ELR (cell line): ENCODE results near the gene SERTAD1.
"Not testable (repeated sequence)": the region's sequence is repeated elsewhere in the genome, so short reads cannot be mapped to it uniquely, and the experiment has no call there.

Source experiments
- DNase-seq: peaks from one replicate; pipeline ENCODE4 v3.0.0-alpha.2; 2015; ENCODE audit warnings: low read depth

SERTAD1 gene

GRCh38 chr19:40421993-40422747 is 3.6 kb downstream of the SERTAD1 start:
- no peak for DNase-seq

- peak; percentile 94 for DNase-seq
These were observed 4.7 kb downstream of the SERTAD1 start for GRCh38 chr19:40420766-40421765.

- DNase-seq = no peak
These were observed 5.4 kb downstream of the SERTAD1 start for GRCh38 chr19:40420451-40420765.

- no peak for DNase-seq
These were observed 6.0 kb downstream of the SERTAD1 start for GRCh38 chr19:40419780-40420179.

DNA sequence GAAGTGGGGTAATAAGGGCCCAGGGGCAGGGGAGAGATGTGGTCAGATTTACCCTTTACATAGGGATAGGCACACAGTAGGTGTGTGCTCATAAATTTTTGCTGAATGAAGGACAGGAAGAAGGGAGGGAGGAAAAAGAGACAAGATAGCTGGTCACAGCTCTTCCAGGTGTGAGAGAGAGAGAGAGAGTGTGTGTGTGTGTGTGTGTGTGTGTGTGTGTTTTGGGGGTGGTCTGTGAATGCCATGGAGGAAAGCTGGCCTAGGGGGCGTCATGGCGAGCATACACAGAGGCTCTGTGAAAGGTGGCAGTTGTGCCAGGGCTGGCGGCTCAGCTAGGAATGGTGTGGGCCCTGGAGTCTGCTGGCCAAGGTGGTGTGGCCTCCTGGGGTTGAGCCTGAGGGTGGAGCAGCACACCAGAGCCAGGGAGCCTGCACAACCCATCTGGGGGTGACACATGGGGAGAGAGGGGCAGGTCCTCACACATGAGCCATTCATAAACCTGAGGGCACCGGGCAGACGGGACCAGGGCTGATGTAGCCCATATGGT is 6.7 kb downstream of the SERTAD1 start:
- DNase-seq = no peak

GRCh38 chr19:40418040-40418439 is 7.8 kb downstream of the SERTAD1 start:
- no peak for DNase-seq

GRCh38 chr19:40417643-40417981 is 8.2 kb downstream of the SERTAD1 start:
- no peak for DNase-seq

- peak; percentile 71 for DNase-seq
These were observed 8.7 kb downstream of the SERTAD1 start for GRCh38 chr19:40416918-40417642.

DNA sequence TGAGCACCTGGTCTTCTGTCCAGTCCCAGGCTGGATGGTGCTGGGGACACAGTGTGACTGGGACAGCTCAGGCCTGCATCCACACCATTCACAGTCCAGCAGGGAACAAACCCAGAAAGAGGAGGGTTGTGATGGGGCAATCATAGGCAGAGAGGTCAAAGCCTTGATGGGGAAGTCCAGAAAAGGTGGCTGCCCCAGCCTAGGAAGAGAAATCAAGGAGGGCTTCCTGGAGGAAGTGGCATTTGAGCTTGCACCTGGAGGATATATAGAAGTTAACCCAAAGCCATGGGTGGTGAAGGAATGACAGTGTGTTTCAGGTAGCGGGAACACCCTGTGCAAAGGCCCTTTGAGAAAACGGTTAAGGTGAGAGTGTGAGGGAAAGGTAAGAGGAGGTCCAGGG is 10.0 kb downstream of the SERTAD1 start:
- DNase-seq = no peak

- DNase-seq = no peak
These were observed 11.0 kb downstream of the SERTAD1 start for GRCh38 chr19:40414542-40415535.

GRCh38 chr19:40413291-40413845 is 12.4 kb downstream of the SERTAD1 start, which contains the start of gene PRX:
Gene PRX, minus strand, starts transcription at chr19:40413378. Its CDS starts 5,446 bp downstream, at chr19:40407932.
- no peak for DNase-seq

- DNase-seq = no peak
These were observed 12.9 kb downstream of the SERTAD1 start for GRCh38 chr19:40412866-40413265.

DNA sequence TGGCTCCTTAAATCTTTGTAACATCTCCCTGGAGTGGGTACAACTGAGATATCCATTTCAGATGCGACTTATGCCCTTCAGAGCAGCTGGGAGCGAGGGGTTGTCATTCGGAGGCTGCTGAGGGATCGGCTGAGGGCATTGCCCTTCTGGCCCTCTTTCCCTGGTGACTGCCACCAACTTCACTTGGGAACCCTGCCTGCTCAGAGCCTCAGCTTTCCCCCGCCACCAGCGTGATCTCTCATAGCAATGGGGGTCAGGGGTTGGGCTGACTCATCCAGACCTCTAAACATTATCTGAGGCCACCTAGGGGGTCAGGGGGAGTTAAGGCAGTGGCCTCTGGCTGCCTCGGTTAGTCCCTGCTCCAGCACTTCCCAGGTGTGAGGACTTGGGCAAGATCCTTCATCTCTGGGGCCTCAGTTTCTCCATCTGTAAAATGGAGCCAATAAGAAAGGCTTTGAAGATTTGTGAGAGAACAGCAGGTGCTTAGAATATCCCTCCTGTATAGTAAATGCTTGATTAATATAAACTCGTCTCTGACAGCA is 13.8 kb downstream of the SERTAD1 start:
- no peak for DNase-seq

DNA sequence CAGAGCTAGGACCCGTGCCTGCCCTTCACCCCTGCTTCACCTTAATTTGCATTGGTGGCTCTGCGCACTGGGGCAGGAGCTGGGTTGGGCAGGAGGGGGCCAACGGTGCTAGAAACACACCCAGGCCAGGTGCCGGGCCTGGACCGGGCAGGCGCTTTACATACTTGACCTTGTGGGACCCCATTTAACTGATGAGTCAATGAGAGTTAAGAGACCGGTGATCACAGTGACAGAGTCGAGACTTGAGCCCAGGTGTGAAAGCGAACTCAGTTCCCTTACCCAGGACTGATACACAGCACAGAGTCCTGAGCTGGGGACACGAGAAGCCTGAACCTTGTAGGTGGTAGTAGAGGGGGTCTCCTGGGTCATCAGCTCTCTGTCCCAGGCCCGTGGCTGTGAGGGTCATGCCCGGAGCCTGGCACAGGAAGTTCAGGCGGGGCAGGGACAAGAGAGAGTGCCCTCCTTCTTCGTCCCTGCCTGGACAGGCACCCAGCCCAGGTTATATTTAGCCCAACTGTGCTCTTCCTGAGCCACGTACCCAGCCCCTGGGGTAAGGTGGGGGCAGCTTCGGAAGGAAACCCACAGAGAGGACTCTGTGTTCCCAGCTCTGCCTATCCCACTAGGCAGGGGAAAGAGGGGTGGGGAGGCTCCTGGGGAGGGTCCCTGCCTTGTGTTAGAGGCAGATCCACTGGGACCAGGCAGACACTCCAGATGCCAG is 14.5 kb downstream of the SERTAD1 start:
- no peak for DNase-seq

GRCh38 chr19:40410030-40410389 is 15.8 kb downstream of the SERTAD1 start:
- no peak for DNase-seq

DNA sequence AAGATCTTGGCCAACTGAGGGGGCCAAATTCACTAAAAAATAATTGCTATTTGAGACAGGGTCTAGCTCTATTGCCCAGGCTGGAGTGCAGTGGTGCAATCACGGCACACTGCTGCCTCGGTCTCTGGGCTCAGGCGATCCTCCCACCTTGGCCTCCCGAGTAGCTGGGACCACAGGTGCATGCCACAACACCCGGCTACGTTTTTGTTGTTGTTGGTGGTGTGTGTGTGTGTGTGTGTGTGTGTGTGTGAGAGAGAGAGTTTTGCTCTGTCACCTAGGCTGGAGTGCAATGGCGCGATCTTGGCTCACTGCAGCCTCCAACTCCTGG is 17.2 kb downstream of the SERTAD1 start:
- DNase-seq = not testable (repeated sequence)

- no peak for DNase-seq
These were observed 17.8 kb downstream of the SERTAD1 start for GRCh38 chr19:40407714-40408597.

DNA sequence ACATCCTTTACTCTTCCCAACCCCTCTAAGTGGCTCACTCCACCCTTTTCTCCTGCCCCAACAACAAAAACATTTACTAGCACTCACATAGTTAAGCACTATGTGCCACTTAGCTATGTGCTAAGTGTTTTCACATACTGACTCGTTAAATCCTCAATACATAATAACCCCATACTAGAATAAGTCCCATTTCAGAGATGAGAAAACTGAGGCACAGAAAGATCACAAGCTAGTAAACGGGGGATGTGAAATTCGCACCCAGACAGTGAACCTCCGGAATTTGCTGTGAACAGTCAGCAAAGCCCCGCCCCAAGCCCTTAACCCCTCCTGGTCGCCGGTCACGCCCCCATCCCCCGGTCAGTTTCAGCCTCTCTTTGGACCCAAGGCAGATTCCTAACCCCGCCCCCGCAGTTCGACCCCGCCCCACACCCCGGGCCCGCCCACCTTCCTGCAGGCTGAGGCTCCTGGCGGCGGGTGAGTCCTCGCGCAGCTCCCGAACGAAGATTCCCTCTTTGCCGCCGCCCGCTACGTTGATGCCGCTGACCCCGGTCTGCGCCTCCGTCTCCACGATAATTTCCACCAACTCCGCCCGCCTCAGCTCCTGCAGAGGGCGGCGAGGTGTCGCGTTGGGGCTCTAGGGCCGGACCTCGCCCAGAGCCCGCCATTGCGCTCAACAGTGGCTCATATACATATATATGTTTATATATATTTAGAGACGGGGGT is 22.4 kb downstream of the SERTAD1 start:
- DNase-seq = peak; percentile 92
